ENCODE results near the gene KLHL6. TPM values are rescaled to one million over a fixed set of nuclear protein-coding genes. Genes with fewer than 3 reads are reported as not detected.
"Not testable (repeated sequence)": the region's sequence is repeated elsewhere in the genome, so short reads cannot be mapped to it uniquely, and the experiment has no call there.

The KLHL6 gene
- total RNA-seq, 2 experiments from 2014 or later = 26.6 to 26.8 TPM

DNA sequence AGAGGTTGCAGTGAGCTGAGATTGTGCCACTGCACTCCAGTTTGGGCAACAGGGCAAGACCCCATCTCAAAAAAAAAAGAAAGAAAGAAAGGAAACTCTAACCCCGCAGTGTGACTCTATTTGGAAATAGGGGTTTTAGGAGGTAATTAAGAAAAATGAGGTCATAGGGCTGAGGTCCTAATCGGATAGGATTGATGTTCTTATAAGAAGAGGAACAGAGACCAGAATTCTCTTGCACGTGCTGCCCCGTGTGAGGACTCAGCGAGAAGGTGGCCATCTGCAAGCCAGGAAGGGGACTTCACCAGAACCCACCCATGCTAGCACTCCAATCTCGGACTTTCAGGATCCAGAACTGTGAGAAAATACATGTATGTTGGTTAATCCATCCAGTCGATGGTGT is 25.8 kb downstream of the KLHL6 start:
- peaks cover 41% of the 10 kb centered on the region for H3K4me1 Mint-ChIP-seq

DNA sequence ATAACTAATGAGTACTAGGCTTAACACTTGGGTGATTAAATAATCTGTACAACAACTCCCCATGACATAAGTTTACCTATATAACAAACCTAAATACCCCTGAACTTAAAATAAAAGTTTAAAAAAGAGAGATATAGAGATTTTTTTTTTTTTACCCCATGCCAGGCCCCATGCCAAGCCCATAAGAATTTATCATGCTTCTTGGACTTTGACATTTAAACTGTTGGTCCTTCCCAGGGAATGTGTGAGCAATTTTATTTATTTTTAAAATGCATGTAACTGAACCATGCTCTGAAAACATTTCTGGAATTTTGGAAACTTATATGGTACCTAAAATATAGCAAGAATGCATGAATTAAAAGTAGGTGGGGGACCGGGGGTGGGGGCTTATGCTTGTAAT is 26.3 kb downstream of the KLHL6 start:
- no peak overlapping the region for H3K27ac Mint-ChIP-seq
- H3K27me3 Mint-ChIP-seq = no peaks in the 10 kb centered on the region
- H3K4me3 Mint-ChIP-seq = no peak overlapping the region
- peaks cover 44% of the 10 kb centered on the region for H3K4me1 Mint-ChIP-seq
- peaks cover 3% of the 10 kb centered on the region for H3K9me3 Mint-ChIP-seq
- DNase-seq = no peak
- peaks cover 61% of the 10 kb centered on the region for H3K36me3 Mint-ChIP-seq

More for the DNA sequence above, 25.8 kb downstream of the KLHL6 start:
- Mint-ChIP-seq H3K9me3 (peaks cover 3% of the 10 kb centered on the region), H3K27me3 (no peaks in the 10 kb centered on the region), H3K36me3 (peaks cover 56% of the 10 kb centered on the region), H3K4me3 (no peak overlapping the region), H3K27ac (no peak overlapping the region)
- no peak for DNase-seq

DNA sequence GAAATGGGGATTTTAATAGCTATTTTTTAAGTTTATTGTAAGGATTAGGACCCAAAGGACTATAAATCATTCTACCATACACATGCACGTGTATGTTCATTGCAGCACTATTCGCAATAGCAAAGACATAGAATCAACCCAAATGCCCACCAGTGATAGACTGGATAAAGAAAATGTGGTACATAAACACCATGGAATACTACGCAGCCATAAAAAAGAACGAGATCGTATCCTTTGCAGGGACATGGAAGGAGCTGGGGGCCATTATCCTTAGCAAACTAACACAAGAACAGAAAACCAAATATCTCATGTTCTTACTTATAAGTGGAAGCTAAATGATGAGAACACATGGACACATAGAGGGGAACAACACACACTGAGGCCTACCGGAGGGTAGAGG is 26.7 kb downstream of the KLHL6 start:
- Mint-ChIP-seq H3K4me1 (peaks cover 43% of the 10 kb centered on the region), H3K36me3 (peaks cover 62% of the 10 kb centered on the region)
- H3K9me3 Mint-ChIP-seq, H3K4me3 Mint-ChIP-seq, H3K27me3 Mint-ChIP-seq, H3K27ac Mint-ChIP-seq, DNase-seq: not testable (repeated sequence)

GRCh38 chr3:183527428-183528379 is 27.8 kb downstream of the KLHL6 start:
- peaks cover 3% of the 10 kb centered on the region for H3K9me3 Mint-ChIP-seq
- H3K27ac Mint-ChIP-seq = peak overlapping the region; percentile 62
- peaks cover 41% of the 10 kb centered on the region for H3K4me1 Mint-ChIP-seq
- H3K27me3 Mint-ChIP-seq = no peaks in the 10 kb centered on the region
- no peak for DNase-seq
- H3K36me3 Mint-ChIP-seq = peaks cover 69% of the 10 kb centered on the region
- peak overlapping the region; percentile 27 for H3K4me3 Mint-ChIP-seq

- no peaks in the 10 kb centered on the region for H3K27me3 Mint-ChIP-seq
- H3K27ac Mint-ChIP-seq = peak overlapping the region; percentile 62
- peaks cover 3% of the 10 kb centered on the region for H3K9me3 Mint-ChIP-seq
- H3K4me3 Mint-ChIP-seq = no peak overlapping the region
- DNase-seq = no peak
- H3K36me3 Mint-ChIP-seq = peaks cover 68% of the 10 kb centered on the region
- H3K4me1 Mint-ChIP-seq = peaks cover 37% of the 10 kb centered on the region
These were observed 28.6 kb downstream of the KLHL6 start for GRCh38 chr3:183526838-183527427.

DNA sequence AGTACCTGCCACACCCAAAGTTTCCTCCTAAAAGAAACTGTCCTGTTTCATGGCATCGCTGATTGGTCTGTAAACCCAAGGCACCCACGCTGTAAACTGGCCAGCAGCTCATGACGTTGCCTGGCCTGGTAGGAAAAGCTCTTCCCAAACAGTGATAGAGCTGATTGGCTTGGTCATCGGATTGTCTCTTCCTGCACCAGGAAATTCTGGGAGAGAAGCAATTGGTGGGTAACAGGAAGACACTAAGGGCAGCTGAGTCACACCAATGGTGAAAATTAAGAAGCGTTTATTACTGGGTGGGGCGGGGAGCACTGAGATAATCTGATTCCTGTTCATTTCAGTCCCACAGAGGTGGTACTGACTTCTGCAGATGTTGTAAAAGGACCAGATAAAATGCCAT is 31.0 kb downstream of the KLHL6 start:
- peaks cover 50% of the 10 kb centered on the region for H3K36me3 Mint-ChIP-seq
- H3K4me3 Mint-ChIP-seq = no peak overlapping the region
- H3K4me1 Mint-ChIP-seq = peaks cover 37% of the 10 kb centered on the region
- H3K27me3 Mint-ChIP-seq = no peaks in the 10 kb centered on the region
- peaks cover 3% of the 10 kb centered on the region for H3K9me3 Mint-ChIP-seq
- no peak for DNase-seq
- H3K27ac Mint-ChIP-seq = peak overlapping the region; percentile 43

GRCh38 chr3:183520741-183521556 is 34.6 kb downstream of the KLHL6 start:
- H3K27me3 Mint-ChIP-seq, H3K27ac Mint-ChIP-seq, H3K9me3 Mint-ChIP-seq, DNase-seq, H3K4me3 Mint-ChIP-seq: not testable (repeated sequence)
- Mint-ChIP-seq H3K4me1 (peaks cover 46% of the 10 kb centered on the region), H3K36me3 (peaks cover 41% of the 10 kb centered on the region)

GRCh38 chr3:183520295-183520694 is 35.2 kb downstream of the KLHL6 start:
- H3K27me3 Mint-ChIP-seq, H3K9me3 Mint-ChIP-seq, DNase-seq, H3K4me3 Mint-ChIP-seq: not testable (repeated sequence)
- H3K4me1 Mint-ChIP-seq = peaks cover 49% of the 10 kb centered on the region
- H3K27ac Mint-ChIP-seq = peak overlapping the region; percentile 8
- H3K36me3 Mint-ChIP-seq = peaks cover 40% of the 10 kb centered on the region

DNA sequence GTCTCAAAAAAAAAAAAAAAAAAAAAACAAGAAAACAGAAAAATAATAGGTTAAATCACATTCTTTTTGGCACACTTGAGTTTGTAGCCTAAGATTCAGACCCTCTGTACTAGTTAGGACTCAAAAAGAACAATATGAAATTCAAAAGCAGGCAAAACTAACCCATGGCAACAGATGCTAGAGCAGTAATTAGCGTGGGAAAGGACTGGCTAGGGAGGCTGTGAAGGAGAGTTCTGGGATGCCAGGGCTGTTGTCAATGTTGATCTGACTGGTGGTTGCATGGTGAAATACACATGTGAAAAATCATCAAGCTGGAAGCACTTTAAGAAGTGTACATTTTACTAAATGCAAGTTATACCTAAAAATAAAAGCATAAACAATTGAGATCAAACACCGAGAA is 35.6 kb downstream of the KLHL6 start:
- DNase-seq = no peak
- H3K4me3 Mint-ChIP-seq = no peak overlapping the region
- H3K4me1 Mint-ChIP-seq = peaks cover 52% of the 10 kb centered on the region
- H3K36me3 Mint-ChIP-seq = peaks cover 41% of the 10 kb centered on the region
- H3K27ac Mint-ChIP-seq = peak overlapping the region; percentile 8
- peaks cover 6% of the 10 kb centered on the region for H3K9me3 Mint-ChIP-seq
- H3K27me3 Mint-ChIP-seq = no peaks in the 10 kb centered on the region

- peaks cover 10% of the 10 kb centered on the region for H3K9me3 Mint-ChIP-seq
- peaks cover 58% of the 10 kb centered on the region for H3K4me1 Mint-ChIP-seq
- peak overlapping the region; percentile 2 for H3K4me3 Mint-ChIP-seq
- peak overlapping the region; percentile 21 for H3K27ac Mint-ChIP-seq
- DNase-seq = no peak
- no peaks in the 10 kb centered on the region for H3K27me3 Mint-ChIP-seq
- peaks cover 46% of the 10 kb centered on the region for H3K36me3 Mint-ChIP-seq
These were observed 36.8 kb downstream of the KLHL6 start for GRCh38 chr3:183518491-183519251.

DNA sequence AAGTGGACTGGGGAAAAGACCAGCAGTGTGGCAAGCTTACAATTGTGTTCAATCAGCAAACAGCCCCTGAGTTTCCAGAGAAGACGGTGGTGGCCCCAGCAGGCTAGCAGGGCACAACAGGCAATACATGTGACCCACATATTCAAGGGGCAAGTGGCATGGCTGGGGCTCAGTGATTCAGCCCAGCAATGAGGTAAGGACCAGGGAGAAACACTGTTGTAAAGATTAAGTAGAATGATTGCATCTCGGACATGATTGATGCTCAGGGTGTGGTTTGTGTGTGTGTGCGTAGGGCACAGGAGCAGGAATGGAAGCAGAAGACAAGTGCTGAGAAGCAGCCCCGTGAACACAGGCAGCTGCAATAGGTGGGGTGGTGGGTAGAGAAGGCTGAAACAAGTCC is 37.9 kb downstream of the KLHL6 start:
- Mint-ChIP-seq H3K4me3 (no peak overlapping the region), H3K9me3 (peaks cover 10% of the 10 kb centered on the region), H3K36me3 (peaks cover 43% of the 10 kb centered on the region), H3K4me1 (peaks cover 66% of the 10 kb centered on the region), H3K27ac (no peak overlapping the region), H3K27me3 (no peaks in the 10 kb centered on the region)
- DNase-seq = no peak

DNA sequence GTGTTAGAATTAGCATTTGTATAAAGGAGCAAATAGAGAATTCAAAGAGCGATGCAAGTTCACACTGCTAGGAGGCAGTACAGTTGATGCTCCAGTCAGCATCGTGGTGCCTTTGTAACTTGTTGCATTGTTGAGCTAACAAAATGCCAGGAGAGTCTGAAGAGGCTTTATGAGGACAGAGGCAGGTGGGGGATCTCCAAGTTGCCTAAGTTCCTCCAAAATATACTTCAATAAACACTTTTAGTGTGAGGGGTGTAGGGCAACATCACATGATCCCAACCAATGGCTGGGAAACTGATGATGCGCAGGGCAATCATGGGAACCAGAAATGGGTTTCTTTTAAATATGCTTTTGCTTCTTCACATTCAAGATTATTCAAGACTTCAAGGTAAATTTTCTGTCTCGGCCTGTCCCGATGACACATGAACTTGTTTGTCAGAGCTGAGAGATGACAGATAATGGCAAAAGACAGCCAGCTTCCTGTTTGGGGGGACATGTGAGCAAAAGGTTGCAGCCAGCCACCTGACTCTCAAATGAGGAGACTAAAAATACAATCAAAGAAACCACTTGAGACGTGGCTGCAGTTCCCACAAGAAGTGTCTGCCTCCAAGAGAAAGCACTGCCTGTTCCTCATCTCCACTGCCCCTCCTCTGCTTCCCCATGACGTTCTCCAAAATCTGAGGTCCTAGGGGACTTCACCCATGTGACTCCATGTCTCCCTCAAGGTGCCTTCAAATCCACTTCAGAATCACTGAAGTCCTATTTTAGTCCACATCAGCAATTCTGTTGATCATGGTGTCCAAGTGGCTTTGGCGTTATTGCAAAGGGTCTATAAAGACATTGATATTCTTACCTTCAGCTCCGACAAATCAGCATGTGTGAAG is 39.3 kb downstream of the KLHL6 start:
- no peak overlapping the region for H3K4me3 Mint-ChIP-seq

GRCh38 chr3:183514021-183514420 is 41.5 kb downstream of the KLHL6 start:
- H3K4me1 Mint-ChIP-seq = peaks cover 60% of the 10 kb centered on the region

More for the DNA sequence above, 39.3 kb downstream of the KLHL6 start:
- Mint-ChIP-seq H3K27me3 (no peaks in the 10 kb centered on the region), H3K9me3 (peaks cover 10% of the 10 kb centered on the region), H3K4me1 (peaks cover 73% of the 10 kb centered on the region), H3K36me3 (peaks cover 45% of the 10 kb centered on the region), H3K27ac (peak overlapping the region; percentile 80)
- peak; percentile 43 for DNase-seq

More at GRCh38 chr3:183514021-183514420, 41.5 kb downstream of the KLHL6 start:
- Mint-ChIP-seq H3K36me3 (peaks cover 44% of the 10 kb centered on the region), H3K27me3 (no peaks in the 10 kb centered on the region), H3K9me3 (peaks cover 10% of the 10 kb centered on the region), H3K4me3 (no peak overlapping the region), H3K27ac (no peak overlapping the region)
- no peak for DNase-seq
